Prostate gland (tissue), 2 donors: ENCODE results near the gene NMUR1. TPM values are rescaled to one million over a fixed set of nuclear protein-coding genes. Genes with fewer than 3 reads are reported as not detected.

Experiments
- DNase-seq: peaks from one replicate; pipeline ENCODE4 v3.0.0-alpha.2; 2019; ENCODE audit warnings: low spot score
- H3K27ac ChIP-seq, 2 donors: fragments of 200-600 bp; sonication (generic); 2 replicates each; pipeline ENCODE4 v1.5.1; 2017 to 2019
- H3K27me3 ChIP-seq: fragments of 200-600 bp; sonication (generic); replicated peaks from 2 replicates; pipeline ENCODE4 v1.5.1; 2019; ENCODE audit not compliant: insufficient read depth
- H3K36me3 ChIP-seq, 2 donors: fragments of 200-600 bp; sonication (generic); 1 replicate in 1 of 2; 2 replicates in 1 of 2; pipeline versions ENCODE4 v1.5.1 to v1.8.1; 2017 to 2019
- H3K4me1 ChIP-seq: fragments of 200-600 bp; sonication (generic); replicated peaks from 2 replicates; pipeline ENCODE4 v1.5.1; 2019
- H3K4me3 ChIP-seq, 2 donors: fragments of 200-600 bp; sonication (generic); 2 replicates each; pipeline ENCODE4 v1.5.1; 2017 to 2019
- H3K9me3 ChIP-seq: fragments of 200-600 bp; sonication (generic); 2 replicates; pipeline ENCODE4 v1.5.1; 2017
- CTCF ChIP-seq, 4 experiments: fragments of 200-600 bp in 2 of 4; fragments of 450-650 bp in 2 of 4; sonication (generic) in 2 of 4; IDR thresholded peaks; 1 replicate in 3 of 4; 2 replicates in 1 of 4; pipeline ENCODE4 v1.5.1; 2016 to 2019; ENCODE audit warnings: antibody characterized with exemption in 4 of 4, mild to moderate bottlenecking in 2 of 4, moderate library complexity in 2 of 4
- POLR2A ChIP-seq: fragments of 450-650 bp; IDR thresholded peaks from one replicate; pipeline ENCODE4 v1.6.1; 2016; ENCODE audit warnings: antibody characterized with exemption, mild to moderate bottlenecking
- POLR2AphosphoS5 ChIP-seq: sonication (generic); formaldehyde crosslinking; IDR thresholded peaks from one replicate; pipeline ENCODE4 v1.6.1; 2017; ENCODE audit warnings: antibody characterized with exemption
- WGBS: methylation state at CpG from one replicate; pipeline ENCODE4 v1.1.5; 2018; 5-methylcytosine and 5-hydroxymethylcytosine counted together
- intact Hi-C: fragments of 100-400 bp; cut with DNase I; formaldehyde crosslinking; loops from one replicate; pipeline ENCODE4 v1.14.2; 2022
- total RNA-seq, 2 donors: library from RNA; depleted of rRNA; stranded (reverse); fragments of >200 nt; gene quantifications; one replicate each; pipeline ENCODE4 v1.1.0, GENCODE V29; 2016

NMUR1 gene
- total RNA-seq, 2 donors from 2014 or later: 1.1 to 4.3 TPM

DNA sequence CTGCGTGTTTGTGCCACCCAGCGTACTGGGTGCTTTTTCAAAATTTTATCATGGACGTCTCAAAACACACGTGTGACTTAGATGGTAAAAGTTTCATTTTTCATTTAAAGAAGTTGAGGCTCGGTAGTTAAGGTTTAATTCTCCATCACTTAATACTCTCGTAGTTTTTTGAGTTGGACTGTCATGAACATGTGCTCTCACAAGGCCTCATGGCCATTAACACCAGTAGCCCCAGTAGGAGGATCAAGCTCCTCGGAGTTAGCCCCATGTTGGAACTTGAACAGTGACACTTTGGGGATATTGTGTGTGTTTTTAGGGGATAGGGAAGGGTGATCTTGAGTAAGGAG is 15.3 kb downstream of the NMUR1 start:
- intact Hi-C loops: loop anchor here (2.0 to 5.0 kb wide), 3 partner anchors 42 to 87 kb away; partner anchors contain the start of gene NCL
- no peaks in the 10 kb centered on the region for H3K36me3 ChIP-seq
- WGBS: 32% methylated on average over 7 of the region's 7 CpGs
- TF ChIP-seq POLR2A (no peak), CTCF (IDR thresholded peaks at IDR 0.05) (no peak), POLR2AphosphoS5 (no peak)
- no peaks in the 10 kb centered on the region for H3K9me3 ChIP-seq
- H3K27ac ChIP-seq: peak overlapping the region; percentile 79 to 86
- no peak for DNase-seq
- H3K4me1 ChIP-seq: no peaks in the 10 kb centered on the region
- H3K27me3 ChIP-seq: no peaks in the 10 kb centered on the region
- H3K4me3 ChIP-seq: peak overlapping the region; percentile 52 to 62

DNA sequence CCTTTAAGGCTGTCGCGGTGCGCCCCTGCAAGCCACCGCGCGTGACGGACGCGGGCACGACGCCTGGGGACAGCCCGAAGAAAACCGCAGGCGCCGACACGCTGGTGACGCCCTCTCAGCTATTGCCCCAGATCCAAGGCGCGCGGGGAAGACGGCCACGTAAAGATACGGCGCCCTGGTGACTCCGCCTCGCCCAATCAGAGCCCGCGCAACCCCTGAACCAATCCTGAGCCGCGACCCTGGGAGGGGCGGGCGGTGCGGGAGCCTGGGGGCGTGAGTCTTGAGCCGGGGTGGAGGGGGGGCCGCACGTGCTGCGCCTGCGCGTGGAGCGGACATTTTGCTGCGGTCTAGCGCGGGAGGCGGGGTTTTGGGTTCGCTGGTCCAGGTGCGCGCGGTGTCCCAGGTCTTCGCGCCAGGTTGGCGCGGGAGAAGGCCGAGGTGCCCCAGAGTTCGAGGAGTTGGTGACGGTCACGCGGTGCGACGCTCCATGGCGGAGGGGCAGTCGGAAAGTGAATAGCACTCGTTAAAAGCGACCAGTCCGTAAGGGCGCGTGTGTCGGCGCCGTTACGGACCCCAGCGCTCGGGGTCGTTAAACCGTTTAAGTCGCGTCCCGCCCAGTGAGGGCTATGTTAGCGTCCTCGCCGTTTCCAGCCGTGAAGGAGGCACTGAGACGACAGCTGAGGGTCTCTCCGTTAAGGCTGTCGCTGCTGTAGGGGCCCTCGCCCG is 15.9 kb downstream of the NMUR1 start:
- Histone ChIP-seq H3K27ac (peak overlapping the region; percentile 79 to 86), H3K4me3 (peak overlapping the region; percentile 52 to 62), H3K9me3 (no peaks in the 10 kb centered on the region), H3K4me1 (no peaks in the 10 kb centered on the region), H3K27me3 (no peaks in the 10 kb centered on the region), H3K36me3 (no peaks in the 10 kb centered on the region)
- WGBS: 2% methylated on average over 67 of the region's 87 CpGs
- DNase-seq: peak; percentile 98
- intact Hi-C loops: loop anchor here (2.0 kb wide), 1 partner anchor 50 kb away; the partner anchor contains the start of gene NCL
- TF ChIP-seq POLR2AphosphoS5 (peak; percentile 93), CTCF (IDR thresholded peaks at IDR 0.05) (peak in 1 of 4 experiments; percentile 11), POLR2A (peak; percentile 77)

GRCh38 chr2:231513746-231514224 is 16.5 kb downstream of the NMUR1 start:
- no peaks in the 10 kb centered on the region for H3K9me3 ChIP-seq
- no peaks in the 10 kb centered on the region for H3K36me3 ChIP-seq
- intact Hi-C loops: loop anchor here (2.0 kb wide), 1 partner anchor 49 kb away; the partner anchor contains the start of gene NCL
- no peak for DNase-seq
- TF ChIP-seq POLR2A (no peak), CTCF (IDR thresholded peaks at IDR 0.05) (no peak), POLR2AphosphoS5 (no peak)
- H3K27ac ChIP-seq: peak overlapping the region; percentile 79 to 86
- 16% methylated on average over 7 of the region's 7 CpGs for WGBS
- no peaks in the 10 kb centered on the region for H3K27me3 ChIP-seq
- H3K4me3 ChIP-seq: peak overlapping the region; percentile 52 to 62
- no peaks in the 10 kb centered on the region for H3K4me1 ChIP-seq

GRCh38 chr2:231512222-231512621 is 18.0 kb downstream of the NMUR1 start:
- no peaks in the 10 kb centered on the region for H3K27me3 ChIP-seq
- DNase-seq: no peak
- intact Hi-C loops: no loop called here
- H3K4me1 ChIP-seq: no peaks in the 10 kb centered on the region
- no peak overlapping the region for H3K27ac ChIP-seq
- H3K9me3 ChIP-seq: no peaks in the 10 kb centered on the region
- no peak for TF ChIP-seq POLR2A
- TF ChIP-seq POLR2AphosphoS5: no peak
- TF ChIP-seq CTCF (IDR thresholded peaks at IDR 0.05): no peak
- no peak overlapping the region for H3K4me3 ChIP-seq
- WGBS: 53% methylated on average over 5 of the region's 5 CpGs
- H3K36me3 ChIP-seq: no peaks in the 10 kb centered on the region

DNA sequence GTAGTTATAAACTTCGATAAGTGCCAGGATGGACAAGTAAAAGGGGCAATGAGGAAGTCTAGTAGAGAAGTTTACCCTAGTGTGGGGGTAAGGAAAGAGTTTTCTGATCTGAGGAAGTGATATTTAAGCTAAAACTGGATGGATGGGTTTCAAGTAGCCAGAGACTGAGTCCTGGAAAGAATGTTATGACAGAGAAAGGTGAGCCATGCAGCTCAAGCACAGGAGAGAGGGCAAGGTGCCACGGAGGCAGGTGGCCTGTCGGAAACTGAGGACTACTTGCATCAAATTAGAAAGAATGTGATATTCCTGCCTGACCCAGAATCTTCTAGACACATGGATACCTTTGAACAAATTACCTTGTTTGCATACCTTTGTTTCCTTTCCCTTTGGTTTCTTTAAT is 26.5 kb downstream of the NMUR1 start:
- 64% methylated on average over 3 of the region's 3 CpGs for WGBS
- H3K4me1 ChIP-seq: no peaks in the 10 kb centered on the region
- H3K4me3 ChIP-seq: no peak overlapping the region
- H3K27ac ChIP-seq: no peak overlapping the region
- TF ChIP-seq POLR2AphosphoS5: no peak
- no peak for TF ChIP-seq CTCF (IDR thresholded peaks at IDR 0.05)
- no peak for TF ChIP-seq POLR2A
- no peaks in the 10 kb centered on the region for H3K9me3 ChIP-seq
- intact Hi-C loops: no loop called here
- DNase-seq: no peak
- H3K36me3 ChIP-seq: no peaks in the 10 kb centered on the region
- H3K27me3 ChIP-seq: no peaks in the 10 kb centered on the region
